Uterus (tissue), 2 donors: ENCODE measurements around the gene XRCC4.

Experiments used
- CTCF ChIP-seq, 4 experiments: fragments of 200-600 bp in 2 of 4; fragments of 450-650 bp in 2 of 4; sonication (generic) in 2 of 4; IDR thresholded peaks; one replicate each; pipeline ENCODE4 v1.5.1; 2016 to 2019; ENCODE audit warnings: antibody characterized with exemption in 4 of 4, mild to moderate bottlenecking in 2 of 4, moderate library complexity in 1 of 4
- POLR2A ChIP-seq, 2 donors: fragments of 450-650 bp; IDR thresholded peaks; one replicate each; pipeline ENCODE4 v1.6.1; 2016; ENCODE audit warnings: antibody characterized with exemption in 2 of 2, mild to moderate bottlenecking in 1 of 2, moderate library complexity in 1 of 2

GRCh38 chr5:83245037-83245436, 167.7 kb downstream of the XRCC4 start:
- TF ChIP-seq CTCF (IDR thresholded peaks at IDR 0.05) (no peak), POLR2A (IDR thresholded peaks at IDR 0.05) (no peak)
